ENCODE data around the gene IER2. TPM values are rescaled to one million over a fixed set of nuclear protein-coding genes. Genes with fewer than 3 reads are reported as not detected.

The IER2 gene
- total and polyA plus RNA-seq, 2 of the 4 experiments (the other 2 are of a cell fraction), result 7.7 to 102 TPM

DNA sequence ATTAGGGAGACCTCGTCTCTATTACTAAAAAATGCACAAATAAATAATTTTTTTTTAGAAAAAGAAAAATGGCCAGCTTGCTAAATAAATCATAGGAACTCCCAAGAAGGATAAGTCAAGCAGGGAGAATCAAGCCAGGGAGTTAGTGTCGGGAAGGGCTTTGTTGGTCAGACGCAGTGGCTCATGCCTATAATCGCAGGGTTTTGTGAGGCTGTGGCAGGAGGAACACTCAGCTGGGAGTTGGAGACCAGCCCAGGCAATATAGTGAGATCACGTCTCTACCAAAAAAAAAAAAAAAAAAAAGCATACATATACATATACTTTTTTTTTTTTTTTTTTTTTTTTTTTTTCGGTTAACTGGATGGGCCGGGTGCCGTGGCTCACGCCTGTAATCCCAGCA is 23.2 kb upstream of the IER2 start:
- Histone ChIP-seq H3K18ac (ENCODE audit: low read depth, low read length) (no peak overlapping the region), H3K4me2 (ENCODE audit: low read depth, low read length) (no peak overlapping the region), H2AK5ac (ENCODE audit: low read depth, low read length) (no peak overlapping the region), H4K5ac (ENCODE audit: low read depth, low read length) (no peak overlapping the region), H3K36me3 (ENCODE audit: control insufficient read depth, insufficient read depth, low read length) (peaks cover 15% of the 10 kb centered on the region), H2BK120ac (ENCODE audit: low read depth, low read length) (no peak overlapping the region), H3K14ac (replicated peaks; ENCODE audit: low read depth, low read length) (no peak overlapping the region), H3K4me1 (ENCODE audit: control insufficient read depth, insufficient read depth, low read length) (peaks cover 7% of the 10 kb centered on the region; the same call in 1 of the 2 replicates), H2AK9ac (replicated peaks; ENCODE audit: low read depth, low read length, poor library complexity) (no peak overlapping the region), H3K9me3 (ENCODE audit: control insufficient read depth, insufficient read depth, low read length) (no peaks in the 10 kb centered on the region), H3K27ac (ENCODE audit: insufficient read depth, low read length) (no peak overlapping the region), H3K4me3 (ENCODE audit: insufficient read depth, low read depth, low read length) (no peak overlapping the region), H3K9me1 (ENCODE audit: insufficient read depth, low read length) (peaks cover 27% of the 10 kb centered on the region), H2BK5ac (ENCODE audit: low read depth, low read length, poor library complexity, severe bottlenecking) (no peak overlapping the region), H3K4ac (ENCODE audit: low read depth, low read length) (no peak overlapping the region), H3K23ac (ENCODE audit: low read depth, low read length) (no peak overlapping the region), H4K8ac (ENCODE audit: low read depth in 2 of 2, low read length in 2 of 2) (no peak overlapping the region), H4K20me1 (ENCODE audit: insufficient read depth, low read length) (peaks cover 90% of the 10 kb centered on the region), H2BK20ac (ENCODE audit: low read depth, low read length) (no peak overlapping the region), H3K56ac (ENCODE audit: extremely low read depth, insufficient read depth, low read length) (no peak overlapping the region), H3K79me1 (ENCODE audit: low read depth in 1 of 2, low read length in 2 of 2) (peaks cover 10 to 83% of the 10 kb centered on the region in 2 experiments; a peak in 3 of 4 replicates), H3K9ac (ENCODE audit: low read depth, low read length) (no peak overlapping the region), H2BK15ac (ENCODE audit: low read depth, low read length) (no peak overlapping the region), H2AFZ (replicated peaks; ENCODE audit: low read length, poor library complexity) (no peak overlapping the region), H3K27me3 (ENCODE audit: control insufficient read depth, insufficient read depth, low read length) (no peaks in the 10 kb centered on the region), H4K91ac (ENCODE audit: insufficient read depth, low read depth, low read length) (no peak overlapping the region)
- CTCF ChIA-PET, result interaction anchor here (0.6 kb wide), 2 partner anchors 25 to 932 kb away, joined by 3 read pairs; no protein-coding TSS in a partner anchor
- 100% methylated on average over 1 of the region's 9 CpGs; no CpG with 5 or more reads in 1 of the 2 experiments for WGBS, 2 experiments (ENCODE audit: extremely low coverage in 2 of 2, insufficient read length in 1 of 2)
- no peak for TF ChIP-seq MAZ (IDR thresholded peaks at IDR 0.05; ENCODE audit: borderline replicate concordance, low read depth, low read length)
- TF ChIP-seq SMC3 (IDR thresholded peaks at IDR 0.05; ENCODE audit: low read depth, low read length), result no peak
- no peak for TF ChIP-seq MAFK (IDR thresholded peaks at IDR 0.05; ENCODE audit: low read depth, low read length)
- TF ChIP-seq FOS (IDR thresholded peaks at IDR 0.05; ENCODE audit: low read depth, low read length), result no peak
- TF ChIP-seq CHD1 (IDR thresholded peaks at IDR 0.05; ENCODE audit: low read depth, low read length), result no peak
- TF ChIP-seq MXI1 (IDR thresholded peaks at IDR 0.05; ENCODE audit: borderline replicate concordance, low read depth, low read length), result no peak
- TF ChIP-seq POLR2A (IDR thresholded peaks at IDR 0.05; ENCODE audit: low read depth, low read length), result no peak
- TF ChIP-seq, protein P1, sequence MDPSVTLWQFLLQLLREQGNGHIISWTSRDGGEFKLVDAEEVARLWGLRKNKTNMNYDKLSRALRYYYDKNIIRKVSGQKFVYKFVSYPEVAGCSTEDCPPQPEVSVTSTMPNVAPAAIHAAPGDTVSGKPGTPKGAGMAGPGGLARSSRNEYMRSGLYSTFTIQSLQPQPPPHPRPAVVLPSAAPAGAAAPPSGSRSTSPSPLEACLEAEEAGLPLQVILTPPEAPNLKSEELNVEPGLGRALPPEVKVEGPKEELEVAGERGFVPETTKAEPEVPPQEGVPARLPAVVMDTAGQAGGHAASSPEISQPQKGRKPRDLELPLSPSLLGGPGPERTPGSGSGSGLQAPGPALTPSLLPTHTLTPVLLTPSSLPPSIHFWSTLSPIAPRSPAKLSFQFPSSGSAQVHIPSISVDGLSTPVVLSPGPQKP (IDR thresholded peaks at IDR 0.05; ENCODE audit: borderline replicate concordance, low read depth, low read length), result no peak
- TF ChIP-seq RFX5 (IDR thresholded peaks at IDR 0.05; ENCODE audit: low read depth, low read length), result no peak
- TF ChIP-seq RCOR1 (IDR thresholded peaks at IDR 0.05; ENCODE audit: insufficient replicate concordance, low read length), result no peak
- TF ChIP-seq BHLHE40 (IDR thresholded peaks at IDR 0.05; ENCODE audit: low read depth, low read length), result no peak
- no peak for TF ChIP-seq RAD21 (IDR thresholded peaks at IDR 0.05; ENCODE audit: low read length)
- dilution Hi-C loops (cut with HindIII; ENCODE audit: low sequenced_read_pairs, unreplicated experiment), result no loop called here
- POLR2A ChIA-PET (ENCODE audit: unreplicated experiment), result no interaction called here
- intact Hi-C loops (cut with micrococcal nuclease), result no loop called here
- in situ Hi-C loops (cut with MboI; ENCODE audit: low sequenced_read_pairs), result no loop called here
- no peak for ATAC-seq (ENCODE audit: low read depth)
- no TSS peak for BruUV-seq (replicated peaks)
- peak; percentile 55 for DNase-seq

Data from IMR-90 (cell line).